BJ (cell line): Measurements from ENCODE around the gene PHF11. TPM values are rescaled to one million over a fixed set of nuclear protein-coding genes. Genes with fewer than 3 reads are reported as not detected.

Experiments
- CTCF ChIA-PET: fragments of 350-600 bp; formaldehyde crosslinking; extraction: SDS; loops from one replicate; lab custom pipeline; 2021; ENCODE audit warnings: antibody characterized with exemption, inconsistent platforms; lab: Yijun Ruan, JAX
- POLR2A ChIA-PET: fragments of 300-600 bp; sonication (Branson Sonifier 250); formaldehyde crosslinking; extraction: SDS; loops from one replicate; lab custom pipeline; 2021; ENCODE audit warnings: antibody characterized with exemption; lab: Charles Lee
- DNase-seq: peaks from one replicate; pipeline ENCODE4 v3.0.0-alpha.2; 2011; ENCODE audit warnings: low read depth
- H3K27me3 ChIP-seq: 2 replicates; pipeline ENCODE4 v1.6.0; 2011; ENCODE audit warnings: low read length; ENCODE audit not compliant: control insufficient read depth, insufficient read depth
- H3K36me3 ChIP-seq: 2 replicates; pipeline ENCODE4 v1.5.1; 2011; ENCODE audit warnings: low read length; ENCODE audit not compliant: control insufficient read depth, insufficient read depth
- H3K4me3 ChIP-seq: 2 replicates; pipeline ENCODE4 v1.5.1; 2011; ENCODE audit warnings: low read depth, mild to moderate bottlenecking, control low read depth, low read length
- CTCF ChIP-seq: IDR thresholded peaks from 2 replicates; pipeline ENCODE4 v1.5.1; 2011; ENCODE audit warnings: low read depth, mild to moderate bottlenecking, control low read depth, inconsistent platforms, low read length, moderate library complexity; ENCODE audit not compliant: insufficient read depth
- polyA plus RNA-seq: library from polyadenylated mRNA; depleted of rRNA; stranded (reverse); fragments of >200 nt; gene quantifications from 2 replicates; pipeline ENCODE4 v1.2.3, GENCODE V29; 2011

PHF11 gene
- polyA plus RNA-seq, 1 experiment = 18.7 TPM

DNA sequence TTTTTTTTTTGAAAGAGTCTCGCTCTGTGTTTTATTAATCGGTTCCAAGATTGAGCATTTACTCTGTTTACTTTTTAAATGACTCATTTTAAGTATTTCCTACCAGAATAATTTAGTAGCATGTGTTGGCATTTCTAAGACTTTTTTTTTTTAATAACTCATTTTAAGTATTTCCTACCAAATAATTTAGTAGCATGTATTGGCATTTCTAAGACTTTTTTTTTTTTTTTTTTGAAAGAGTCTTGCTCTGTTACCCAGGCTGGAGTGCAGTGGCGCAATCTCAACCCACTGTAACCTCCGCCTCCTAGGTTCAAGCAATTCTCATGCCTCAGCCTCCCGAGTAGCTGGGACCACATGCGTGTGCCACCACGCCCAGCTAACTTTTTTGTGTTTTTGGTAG is 38.5 kb upstream of the PHF11 start:
- CTCF ChIA-PET = no interaction called here

DNA sequence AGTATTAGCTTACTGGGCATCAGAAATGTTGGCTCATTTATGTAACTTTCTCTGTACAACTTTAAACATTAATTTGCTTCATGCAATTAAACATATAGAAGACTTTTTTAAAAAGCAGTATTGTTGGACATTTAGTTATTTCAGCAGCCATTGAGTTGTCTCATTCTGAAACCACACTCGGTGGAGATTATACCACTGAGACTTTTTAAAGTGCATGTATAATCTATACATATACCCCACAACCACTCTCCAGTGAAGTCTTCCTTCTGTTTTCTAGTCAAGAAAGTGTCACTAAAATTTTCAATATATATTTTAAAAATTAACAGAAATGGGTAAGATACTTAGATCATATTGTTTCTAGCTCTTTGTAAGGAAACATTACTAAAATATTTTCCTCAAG is 36.2 kb upstream of the PHF11 start:
- H3K4me3 ChIP-seq = no peak overlapping the region
- DNase-seq = no peak
- H3K27me3 ChIP-seq = no peaks in the 10 kb centered on the region
- ChIA-PET CTCF (no interaction called here), POLR2A (no interaction called here)
- peaks cover 6% of the 10 kb centered on the region for H3K36me3 ChIP-seq
- TF ChIP-seq CTCF = no peak

More for the DNA sequence above, 38.5 kb upstream of the PHF11 start:
- no peak for DNase-seq
- Histone ChIP-seq H3K4me3 (no peak overlapping the region), H3K27me3 (no peaks in the 10 kb centered on the region), H3K36me3 (peaks cover 3% of the 10 kb centered on the region)
- no peak for TF ChIP-seq CTCF
- POLR2A ChIA-PET = interaction anchor here (0.7 kb wide), 1 partner anchor 1996 kb away, joined by 12 read pairs; no protein-coding TSS in a partner anchor

DNA sequence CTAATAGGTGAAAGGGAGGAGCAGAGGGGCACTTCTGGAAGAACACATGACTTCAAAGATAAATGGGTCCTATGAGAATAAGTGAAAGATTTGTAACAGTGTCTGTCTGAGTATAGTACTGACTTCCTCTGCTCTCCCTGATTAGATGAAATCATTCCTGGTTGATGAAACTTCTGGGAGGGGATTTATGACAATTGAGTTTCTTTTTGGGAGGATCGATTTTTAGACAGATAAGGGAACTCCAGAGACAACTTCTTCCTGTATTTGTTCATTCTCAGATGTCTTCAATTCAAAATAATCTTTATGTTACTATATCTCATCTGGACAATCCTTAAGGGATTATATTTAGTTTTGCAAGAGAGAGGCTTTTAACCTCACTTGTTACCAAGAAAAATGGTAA is 31.7 kb upstream of the PHF11 start:
- Histone ChIP-seq H3K27me3 (no peaks in the 10 kb centered on the region), H3K36me3 (peaks cover 6% of the 10 kb centered on the region), H3K4me3 (no peak overlapping the region)
- ChIA-PET CTCF (no interaction called here), POLR2A (no interaction called here)
- DNase-seq = no peak
- TF ChIP-seq CTCF = no peak

- Histone ChIP-seq H3K4me3 (no peak overlapping the region), H3K36me3 (peaks cover 6% of the 10 kb centered on the region), H3K27me3 (no peaks in the 10 kb centered on the region)
- CTCF ChIA-PET = interaction anchor here (0.6 kb wide), 1 partner anchor 124 kb away, joined by 5 read pairs; no protein-coding TSS in a partner anchor
- no peak for DNase-seq
- TF ChIP-seq CTCF = no peak
- POLR2A ChIA-PET = no interaction called here
Measured at GRCh38 chr13:49464621-49465325, 31.0 kb upstream of the PHF11 start.

GRCh38 chr13:49466292-49466838 is 29.4 kb upstream of the PHF11 start:
- DNase-seq = no peak
- CTCF ChIA-PET = no interaction called here
- H3K27me3 ChIP-seq = no peaks in the 10 kb centered on the region
- peaks cover 6% of the 10 kb centered on the region for H3K36me3 ChIP-seq
- H3K4me3 ChIP-seq = no peak overlapping the region
- TF ChIP-seq CTCF = no peak
- POLR2A ChIA-PET = no interaction called here
